ENCODE results near the gene KATNAL2.
A peak's percentile ranks its signal among the peaks of the same experiment; 100 is the strongest.

The KATNAL2 gene

DNA sequence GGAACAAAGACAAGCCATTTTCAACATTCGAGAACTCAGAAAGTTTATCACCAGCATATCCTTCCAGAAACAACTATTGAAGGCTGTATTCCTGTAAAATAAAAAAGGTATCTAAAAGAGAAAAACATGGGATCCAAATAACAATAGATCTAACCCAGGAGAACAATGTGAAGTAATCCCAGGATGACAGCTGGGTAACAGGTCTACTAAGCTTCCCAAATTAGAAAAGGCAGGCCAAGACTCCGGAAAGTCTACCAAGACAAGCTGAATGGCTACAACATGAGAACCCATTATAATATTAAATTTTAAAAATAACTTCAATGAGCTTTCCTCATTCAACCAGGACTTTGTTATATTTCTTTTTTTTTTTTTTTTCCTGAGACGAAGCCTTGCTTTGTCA is 6.5 kb upstream of the KATNAL2 start:
- DNase-seq (ENCODE audit: low read depth) = no peak
- TF ChIP-seq, protein P1, sequence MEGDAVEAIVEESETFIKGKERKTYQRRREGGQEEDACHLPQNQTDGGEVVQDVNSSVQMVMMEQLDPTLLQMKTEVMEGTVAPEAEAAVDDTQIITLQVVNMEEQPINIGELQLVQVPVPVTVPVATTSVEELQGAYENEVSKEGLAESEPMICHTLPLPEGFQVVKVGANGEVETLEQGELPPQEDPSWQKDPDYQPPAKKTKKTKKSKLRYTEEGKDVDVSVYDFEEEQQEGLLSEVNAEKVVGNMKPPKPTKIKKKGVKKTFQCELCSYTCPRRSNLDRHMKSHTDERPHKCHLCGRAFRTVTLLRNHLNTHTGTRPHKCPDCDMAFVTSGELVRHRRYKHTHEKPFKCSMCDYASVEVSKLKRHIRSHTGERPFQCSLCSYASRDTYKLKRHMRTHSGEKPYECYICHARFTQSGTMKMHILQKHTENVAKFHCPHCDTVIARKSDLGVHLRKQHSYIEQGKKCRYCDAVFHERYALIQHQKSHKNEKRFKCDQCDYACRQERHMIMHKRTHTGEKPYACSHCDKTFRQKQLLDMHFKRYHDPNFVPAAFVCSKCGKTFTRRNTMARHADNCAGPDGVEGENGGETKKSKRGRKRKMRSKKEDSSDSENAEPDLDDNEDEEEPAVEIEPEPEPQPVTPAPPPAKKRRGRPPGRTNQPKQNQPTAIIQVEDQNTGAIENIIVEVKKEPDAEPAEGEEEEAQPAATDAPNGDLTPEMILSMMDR (IDR thresholded peaks at IDR 0.05; ENCODE audit: low read depth, low read length, missing control alignments) = no peak
- H3K4me3 ChIP-seq (ENCODE audit: low read depth, low read length) = no peak overlapping the region

DNA sequence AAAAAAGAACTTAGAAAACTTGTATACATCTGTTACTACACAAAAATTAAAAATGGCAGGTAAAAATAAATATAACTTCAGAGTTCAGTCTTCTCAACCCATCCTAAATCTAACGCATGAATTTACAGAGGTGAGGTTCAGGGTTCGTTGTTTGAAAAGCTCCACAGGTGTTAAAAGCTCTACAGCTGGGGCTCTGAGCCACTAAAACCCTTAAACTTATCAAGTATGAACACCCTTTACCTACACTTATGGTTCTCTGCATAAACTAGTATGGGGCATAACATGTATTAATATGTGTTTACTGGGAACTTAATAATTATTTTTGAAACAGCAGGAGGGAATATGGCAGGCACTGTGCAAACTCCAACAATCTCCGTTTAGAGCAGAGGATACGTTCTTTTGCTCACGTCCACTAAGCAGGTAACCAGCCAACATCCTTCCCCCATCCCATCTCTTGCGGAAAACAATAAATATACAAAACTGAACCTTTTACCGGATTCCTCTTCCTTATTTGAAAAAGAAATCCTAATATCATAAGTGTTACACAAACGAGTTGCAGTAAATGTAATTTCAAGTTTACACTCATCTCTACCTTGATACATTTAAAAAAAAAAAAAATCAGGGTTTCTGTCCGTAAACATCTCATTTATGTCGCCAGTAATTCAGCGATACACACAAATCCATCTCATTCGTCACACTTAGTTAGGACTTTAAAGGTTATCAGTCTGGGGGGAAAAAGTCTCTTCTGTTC is 1.4 kb upstream of the KATNAL2 start:
- DNase-seq (ENCODE audit: low read depth) = no peak
- peak overlapping the region; percentile 56 for H3K4me3 ChIP-seq (ENCODE audit: low read depth, low read length)
- TF ChIP-seq, protein P1 (IDR thresholded peaks at IDR 0.05; ENCODE audit: low read depth, low read length, missing control alignments) = no peak

DNA sequence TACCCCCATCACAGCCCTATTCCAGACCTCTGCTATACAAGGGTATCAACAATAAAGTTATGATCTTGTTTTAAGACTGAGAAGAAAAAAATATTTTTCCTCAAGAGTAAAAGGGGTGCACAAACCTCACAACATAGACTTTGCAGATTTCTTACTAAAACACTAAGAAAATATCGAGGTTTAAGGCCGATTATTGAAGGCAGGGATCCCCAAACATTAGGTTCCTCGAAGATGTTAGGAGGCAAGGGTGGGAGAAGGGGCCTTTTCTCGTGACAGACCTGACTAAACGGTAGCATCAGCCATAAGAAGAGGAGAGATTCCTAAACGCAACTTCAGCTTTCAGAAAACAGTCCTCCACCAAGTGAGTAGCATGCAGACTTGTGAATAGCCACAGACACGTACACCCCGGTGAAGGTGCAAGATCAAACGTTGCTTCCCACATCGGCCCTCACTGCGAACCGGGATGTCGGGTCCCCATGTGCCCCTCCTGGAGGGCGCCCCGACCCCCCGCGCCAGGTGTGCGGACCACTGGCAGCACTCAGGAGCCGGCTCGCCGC is 773 bp upstream of the KATNAL2 start:
- TF ChIP-seq, protein P1 (IDR thresholded peaks at IDR 0.05; ENCODE audit: low read depth, low read length, missing control alignments) = no peak
- peak overlapping the region; percentile 56 for H3K4me3 ChIP-seq (ENCODE audit: low read depth, low read length)
- no peak for DNase-seq (ENCODE audit: low read depth)

DNA sequence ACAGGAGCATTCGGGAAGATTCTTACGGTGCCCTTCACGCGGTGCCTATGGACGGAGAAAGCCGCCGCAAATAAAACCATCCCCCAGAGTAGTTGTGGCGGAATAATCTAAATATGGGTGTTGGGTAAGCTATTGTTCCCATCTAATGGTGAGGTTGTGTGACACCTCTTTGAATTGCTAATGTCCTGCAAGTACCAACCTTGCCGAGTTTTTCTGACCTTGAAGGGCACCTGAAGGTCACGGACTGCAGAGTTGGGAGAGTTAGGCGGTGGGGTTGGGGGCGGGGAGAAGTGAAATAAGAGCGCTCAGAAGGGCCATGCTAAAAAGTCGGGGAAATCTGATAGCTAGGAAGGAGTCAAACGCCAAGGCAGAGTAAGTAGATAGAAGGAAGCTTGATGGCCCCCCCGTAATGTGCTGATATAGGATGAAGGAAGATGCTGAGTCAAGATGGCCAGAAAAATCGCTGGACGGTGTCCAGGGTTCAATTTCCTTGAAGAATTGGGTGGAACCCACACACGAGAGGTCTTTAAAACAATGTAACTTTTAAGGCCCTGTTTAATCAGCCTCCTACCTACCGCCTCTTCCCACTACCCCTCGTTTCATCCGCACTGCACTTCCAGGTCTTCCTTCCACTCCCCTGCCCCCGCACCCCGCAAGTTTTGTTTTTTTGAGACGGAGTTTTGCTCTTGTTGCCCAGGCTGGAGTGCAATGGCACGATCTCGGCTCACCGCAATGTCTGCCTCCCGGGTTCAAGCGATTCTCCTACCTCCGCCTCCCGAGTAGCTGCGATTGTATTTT is 600 bp downstream of the KATNAL2 start:
- no peak for DNase-seq (ENCODE audit: low read depth)
- TF ChIP-seq, protein P1 (IDR thresholded peaks at IDR 0.05; ENCODE audit: low read depth, low read length, missing control alignments) = no peak

DNA sequence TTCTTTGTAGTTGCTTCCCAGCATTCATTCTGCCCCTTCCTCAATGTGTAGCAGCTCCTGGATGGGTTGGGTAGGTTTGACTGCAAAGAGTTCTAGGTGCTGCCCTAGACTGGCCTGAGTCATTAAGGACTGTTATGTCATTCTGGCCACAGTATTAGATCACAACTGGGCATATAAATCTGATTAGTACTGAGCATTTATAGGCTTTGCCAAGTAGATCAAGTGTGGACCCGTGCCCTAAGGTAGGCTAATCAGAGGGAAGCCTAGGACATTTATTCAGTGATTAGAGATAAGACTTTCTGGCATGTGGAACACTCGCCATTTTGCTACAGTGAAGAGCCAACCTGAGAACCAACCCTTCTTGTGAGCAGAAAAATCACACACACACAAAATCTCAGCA is 2.7 kb downstream of the KATNAL2 start:
- TF ChIP-seq, protein P1 (IDR thresholded peaks at IDR 0.05; ENCODE audit: low read depth, low read length, missing control alignments) = no peak
- no peak overlapping the region for H3K4me3 ChIP-seq (ENCODE audit: low read depth, low read length)
- no peak for DNase-seq (ENCODE audit: low read depth)

More for the DNA sequence above, 600 bp downstream of the KATNAL2 start:
- H3K4me3 ChIP-seq (ENCODE audit: low read depth, low read length) = peak overlapping the region; percentile 56

DNA sequence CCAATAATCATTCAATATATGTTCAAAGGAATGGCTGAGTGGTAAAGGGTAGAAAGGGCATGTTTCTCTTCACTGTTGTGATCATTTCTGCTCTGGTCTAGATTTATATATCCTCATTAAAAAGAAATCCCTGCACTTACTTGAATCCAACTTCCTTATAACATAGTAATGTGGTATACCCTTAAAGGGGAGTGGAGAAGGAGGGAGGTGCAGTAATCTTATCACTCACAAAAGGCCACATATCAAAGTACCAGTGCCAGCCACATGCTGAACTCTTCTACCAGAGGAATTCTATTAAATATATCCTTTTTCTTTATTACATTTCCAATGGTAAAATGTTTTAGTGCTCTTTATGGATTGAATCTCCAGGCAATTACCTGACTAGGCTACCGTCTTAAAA is 3.3 kb downstream of the KATNAL2 start:
- H3K4me3 ChIP-seq (ENCODE audit: low read depth, low read length) = no peak overlapping the region
- TF ChIP-seq, protein P1 (IDR thresholded peaks at IDR 0.05; ENCODE audit: low read depth, low read length, missing control alignments) = no peak
- DNase-seq (ENCODE audit: low read depth) = no peak
